ENCODE data around the gene TSPAN3. TPM values are rescaled to one million over a fixed set of nuclear protein-coding genes. Genes with fewer than 3 reads are reported as not detected.
A peak's percentile ranks its signal among the peaks of the same experiment; 100 is the strongest.

Gene TSPAN3
- total RNA-seq, 4 donors from 2014 or later = 163 to 205 (median 171) TPM

GRCh38 chr15:77014132-77015081 is 56.5 kb downstream of the TSPAN3 start:
- Histone ChIP-seq H3K27ac (no peak overlapping the region), H3K4me3 (no peak overlapping the region), H3K9me3 (no peaks in the 10 kb centered on the region), H3K4me1 (peaks cover 0 to 12% (median 0%) of the 10 kb centered on the region in 3 donors), H3K36me3 (no peaks in the 10 kb centered on the region), H3K27me3 (no peaks in the 10 kb centered on the region)
- 100% methylated on average over 1 of the region's 23 CpGs for WGBS, 2 donors (ENCODE audit: low coverage in 1 of 2)
- TF ChIP-seq, protein P1, sequence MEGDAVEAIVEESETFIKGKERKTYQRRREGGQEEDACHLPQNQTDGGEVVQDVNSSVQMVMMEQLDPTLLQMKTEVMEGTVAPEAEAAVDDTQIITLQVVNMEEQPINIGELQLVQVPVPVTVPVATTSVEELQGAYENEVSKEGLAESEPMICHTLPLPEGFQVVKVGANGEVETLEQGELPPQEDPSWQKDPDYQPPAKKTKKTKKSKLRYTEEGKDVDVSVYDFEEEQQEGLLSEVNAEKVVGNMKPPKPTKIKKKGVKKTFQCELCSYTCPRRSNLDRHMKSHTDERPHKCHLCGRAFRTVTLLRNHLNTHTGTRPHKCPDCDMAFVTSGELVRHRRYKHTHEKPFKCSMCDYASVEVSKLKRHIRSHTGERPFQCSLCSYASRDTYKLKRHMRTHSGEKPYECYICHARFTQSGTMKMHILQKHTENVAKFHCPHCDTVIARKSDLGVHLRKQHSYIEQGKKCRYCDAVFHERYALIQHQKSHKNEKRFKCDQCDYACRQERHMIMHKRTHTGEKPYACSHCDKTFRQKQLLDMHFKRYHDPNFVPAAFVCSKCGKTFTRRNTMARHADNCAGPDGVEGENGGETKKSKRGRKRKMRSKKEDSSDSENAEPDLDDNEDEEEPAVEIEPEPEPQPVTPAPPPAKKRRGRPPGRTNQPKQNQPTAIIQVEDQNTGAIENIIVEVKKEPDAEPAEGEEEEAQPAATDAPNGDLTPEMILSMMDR (IDR thresholded peaks at IDR 0.05) = no peak
- TF ChIP-seq POLR2AphosphoS5 (IDR thresholded peaks at IDR 0.05) (no peak), POLR2A (IDR thresholded peaks at IDR 0.05) (no peak)
- ATAC-seq = peak; percentile 35

GRCh38 chr15:77013776-77014131 is 57.2 kb downstream of the TSPAN3 start:
- Histone ChIP-seq H3K9me3 (no peaks in the 10 kb centered on the region), H3K4me3 (no peak overlapping the region), H3K36me3 (no peaks in the 10 kb centered on the region), H3K4me1 (peaks cover 0 to 12% (median 0%) of the 10 kb centered on the region in 3 donors), H3K27ac (no peak overlapping the region), H3K27me3 (no peaks in the 10 kb centered on the region)
- ATAC-seq = no peak
- TF ChIP-seq POLR2AphosphoS5 (IDR thresholded peaks at IDR 0.05) (no peak), POLR2A (IDR thresholded peaks at IDR 0.05) (no peak), EP300 (IDR thresholded peaks at IDR 0.05) (no peak)
- TF ChIP-seq, protein P1 (IDR thresholded peaks at IDR 0.05) = no peak
- WGBS, 2 donors (ENCODE audit: low coverage in 1 of 2) = no CpG with 5 or more reads among the region's 6 CpGs

DNA sequence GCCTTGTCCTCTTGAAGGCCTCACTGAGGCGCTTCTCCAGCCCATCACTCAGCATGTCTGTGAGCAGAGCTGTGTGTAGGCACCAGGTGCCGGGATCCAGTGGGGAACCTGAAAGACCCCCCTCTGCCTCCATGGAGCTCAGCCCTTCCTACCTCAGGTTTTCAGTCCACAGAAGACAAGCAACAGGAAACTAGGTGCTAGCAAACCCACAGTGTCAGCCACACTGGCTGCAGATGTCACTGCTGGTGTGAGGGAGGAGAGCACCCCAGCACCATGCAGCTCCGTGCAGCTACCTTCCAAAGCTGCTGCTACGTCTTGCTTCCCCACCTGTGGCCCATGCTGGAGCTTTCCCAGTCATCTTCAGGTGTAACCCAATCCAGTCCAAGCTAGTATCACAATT is 58.0 kb downstream of the TSPAN3 start:
- H3K4me1 ChIP-seq = peaks cover 0 to 12% (median 0%) of the 10 kb centered on the region in 3 donors
- no peaks in the 10 kb centered on the region for H3K9me3 ChIP-seq
- H3K4me3 ChIP-seq = no peak overlapping the region
- no peaks in the 10 kb centered on the region for H3K36me3 ChIP-seq
- TF ChIP-seq POLR2AphosphoS5 (IDR thresholded peaks at IDR 0.05) (no peak), EP300 (IDR thresholded peaks at IDR 0.05) (no peak), POLR2A (IDR thresholded peaks at IDR 0.05) (no peak)
- TF ChIP-seq, protein P1 (IDR thresholded peaks at IDR 0.05) = no peak
- ATAC-seq = no peak
- no peak overlapping the region for H3K27ac ChIP-seq
- H3K27me3 ChIP-seq = no peaks in the 10 kb centered on the region
- 0% methylated on average over 1 of the region's 4 CpGs for WGBS, 2 donors (ENCODE audit: low coverage in 1 of 2)

DNA sequence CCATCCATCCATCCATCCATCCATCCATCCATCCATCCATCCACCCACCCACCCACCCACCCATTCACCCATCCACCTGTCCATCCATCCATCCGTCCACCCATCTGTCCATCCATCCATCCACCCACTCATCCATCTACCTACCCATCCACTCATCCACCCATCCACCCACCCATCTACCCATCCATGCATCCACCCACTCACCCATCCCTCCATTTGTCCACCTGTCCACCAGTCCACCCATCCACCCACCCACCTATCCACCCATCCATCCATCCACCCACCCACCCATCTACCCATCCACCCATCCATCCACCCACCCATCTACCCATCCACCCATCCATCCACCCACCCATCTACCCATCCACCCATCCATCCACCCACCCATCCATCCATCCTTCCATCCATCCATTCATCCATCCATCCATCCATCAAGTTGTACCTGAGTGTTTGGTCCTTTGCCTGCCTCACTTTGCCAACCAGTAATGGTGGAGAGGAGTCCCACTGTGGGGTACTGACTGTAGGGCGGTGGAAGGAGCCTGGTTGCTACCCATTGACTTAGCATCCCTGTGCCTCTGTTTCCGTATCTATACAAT is 58.7 kb downstream of the TSPAN3 start:
- Histone ChIP-seq H3K4me1 (peaks cover 0 to 12% (median 0%) of the 10 kb centered on the region in 3 donors), H3K36me3 (no peaks in the 10 kb centered on the region), H3K27ac (no peak overlapping the region), H3K9me3 (no peaks in the 10 kb centered on the region), H3K27me3 (no peaks in the 10 kb centered on the region), H3K4me3 (no peak overlapping the region)
- 100% methylated on average over 1 of the region's 3 CpGs for WGBS, 2 donors (ENCODE audit: low coverage in 1 of 2)
- ATAC-seq = no peak
- no peak for TF ChIP-seq EP300 (IDR thresholded peaks at IDR 0.05)

DNA sequence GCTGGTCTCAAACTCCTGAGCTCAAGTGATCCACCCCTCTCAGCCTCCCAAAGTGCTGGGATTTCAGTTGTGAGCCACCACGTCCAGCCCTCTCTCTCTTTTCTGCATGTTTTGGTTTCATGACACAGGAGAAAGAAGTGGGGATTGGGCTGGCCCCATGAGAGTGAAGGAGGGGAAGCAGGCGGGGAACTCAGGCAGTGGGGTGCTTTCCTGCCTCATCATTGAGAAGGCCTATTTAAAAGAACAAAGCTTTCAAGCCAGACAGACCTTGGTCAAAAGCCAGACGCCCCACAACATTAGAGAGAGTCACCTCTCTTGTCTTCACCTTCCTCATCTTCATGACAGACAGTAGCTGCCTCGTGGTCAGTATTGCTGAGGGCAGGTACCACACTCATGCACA is 60.1 kb downstream of the TSPAN3 start:
- ATAC-seq = no peak
- 60 to 100% methylated on average over 1 to 2 of the region's 4 CpGs for WGBS, 2 donors (ENCODE audit: low coverage in 1 of 2)
- no peaks in the 10 kb centered on the region for H3K36me3 ChIP-seq
- H3K4me1 ChIP-seq = peaks cover 0 to 12% (median 0%) of the 10 kb centered on the region in 3 donors
- TF ChIP-seq POLR2AphosphoS5 (IDR thresholded peaks at IDR 0.05) (no peak), POLR2A (IDR thresholded peaks at IDR 0.05) (no peak), EP300 (IDR thresholded peaks at IDR 0.05) (no peak)
- TF ChIP-seq, protein P1 (IDR thresholded peaks at IDR 0.05) = no peak
- no peaks in the 10 kb centered on the region for H3K27me3 ChIP-seq
- no peaks in the 10 kb centered on the region for H3K9me3 ChIP-seq
- H3K27ac ChIP-seq = no peak overlapping the region
- H3K4me3 ChIP-seq = no peak overlapping the region

Data from gastroesophageal sphincter (tissue), 4 donors.